ENCODE data around the gene MAEL. TPM values are rescaled to one million over a fixed set of nuclear protein-coding genes. Genes with fewer than 3 reads are reported as not detected.

MAEL gene
- total and polyA plus RNA-seq, 2 donors (not counting 1 experiment from before 2014, with no cell fraction given) = 0.04 TPM; not detected in 1

DNA sequence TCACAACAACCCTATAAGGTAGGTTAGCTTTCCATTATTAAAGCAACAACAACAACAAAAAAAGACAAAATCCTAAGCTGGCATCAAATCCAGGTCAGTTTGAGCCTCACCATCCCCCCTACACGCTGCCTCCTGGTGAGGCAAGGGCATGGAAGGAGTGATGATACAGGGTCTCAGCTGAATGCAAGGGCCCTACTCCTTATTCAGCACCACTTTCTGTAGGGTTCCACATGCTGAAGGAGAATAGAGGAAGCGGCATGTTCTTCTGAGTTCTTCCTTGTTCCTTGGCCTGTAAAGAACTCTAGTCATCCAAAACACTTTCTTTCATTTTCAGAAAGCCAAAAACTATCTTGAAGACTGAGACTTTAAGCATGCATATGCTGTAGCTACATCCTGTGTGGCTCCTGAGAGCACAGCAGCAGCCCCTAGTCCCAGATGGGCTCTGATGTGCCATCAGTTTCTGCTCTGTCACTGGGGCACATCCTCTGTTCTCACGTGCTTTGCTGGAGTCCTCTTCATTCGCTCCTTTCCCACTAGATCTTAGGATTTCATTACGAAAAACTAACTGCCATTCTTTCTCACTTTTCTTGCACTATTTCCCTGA is 19.9 kb upstream of the MAEL start:
- ChIA-PET CTCF (no interaction called here), POLR2A (no interaction called here)
- WGBS (ENCODE audit: insufficient coverage) = 61% methylated on average over 4 of the region's 5 CpGs
- peaks cover 7 to 9% of the 10 kb centered on the region in 2 donors for H3K4me1 ChIP-seq (ENCODE audit: control insufficient read depth in 2 of 2, insufficient read depth in 2 of 2, low read length in 2 of 2)
- H2AFZ ChIP-seq (ENCODE audit: insufficient read depth, low read depth, low read length, poor library complexity, severe bottlenecking) = no peak overlapping the region
- H3K9ac ChIP-seq (ENCODE audit: low read length) = no peak overlapping the region
- H3K9me3 Mint-ChIP-seq (ENCODE audit: insufficient read depth) = no peaks in the 10 kb centered on the region
- H4K20me1 ChIP-seq (ENCODE audit: control insufficient read depth, insufficient read depth, low read length, poor library complexity, severe bottlenecking) = no peaks in the 10 kb centered on the region
- DNase-seq (peak; percentile 20), ATAC-seq (ENCODE audit: low read depth) (no peak)
- peaks cover 8% of the 10 kb centered on the region for H3K4me1 Mint-ChIP-seq
- H3K27ac ChIP-seq (ENCODE audit: low read length in 2 of 2) = no peak overlapping the region
- TF ChIP-seq, protein P1, sequence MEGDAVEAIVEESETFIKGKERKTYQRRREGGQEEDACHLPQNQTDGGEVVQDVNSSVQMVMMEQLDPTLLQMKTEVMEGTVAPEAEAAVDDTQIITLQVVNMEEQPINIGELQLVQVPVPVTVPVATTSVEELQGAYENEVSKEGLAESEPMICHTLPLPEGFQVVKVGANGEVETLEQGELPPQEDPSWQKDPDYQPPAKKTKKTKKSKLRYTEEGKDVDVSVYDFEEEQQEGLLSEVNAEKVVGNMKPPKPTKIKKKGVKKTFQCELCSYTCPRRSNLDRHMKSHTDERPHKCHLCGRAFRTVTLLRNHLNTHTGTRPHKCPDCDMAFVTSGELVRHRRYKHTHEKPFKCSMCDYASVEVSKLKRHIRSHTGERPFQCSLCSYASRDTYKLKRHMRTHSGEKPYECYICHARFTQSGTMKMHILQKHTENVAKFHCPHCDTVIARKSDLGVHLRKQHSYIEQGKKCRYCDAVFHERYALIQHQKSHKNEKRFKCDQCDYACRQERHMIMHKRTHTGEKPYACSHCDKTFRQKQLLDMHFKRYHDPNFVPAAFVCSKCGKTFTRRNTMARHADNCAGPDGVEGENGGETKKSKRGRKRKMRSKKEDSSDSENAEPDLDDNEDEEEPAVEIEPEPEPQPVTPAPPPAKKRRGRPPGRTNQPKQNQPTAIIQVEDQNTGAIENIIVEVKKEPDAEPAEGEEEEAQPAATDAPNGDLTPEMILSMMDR (IDR thresholded peaks at IDR 0.05) = no peak
- TF ChIP-seq EZH2 (IDR thresholded peaks at IDR 0.05; ENCODE audit: borderline replicate concordance, insufficient read depth, low read depth, low read length, poor library complexity, severe bottlenecking) = no peak
- intact Hi-C loops (cut with micrococcal nuclease) = loop anchor here (5.0 kb wide), 1 partner anchor 47 kb away; no protein-coding TSS in a partner anchor
- H3K27me3 ChIP-seq (replicated peaks in 1 of 4; ENCODE audit: control extremely low read depth in 1 of 4, control insufficient read depth in 3 of 4, insufficient read depth in 4 of 4, low read length in 3 of 4) = peaks cover 0 to 42% (median 27%) of the 10 kb centered on the region in 4 experiments
- no peaks in the 10 kb centered on the region for H3K79me2 ChIP-seq (ENCODE audit: control insufficient read depth, insufficient read depth, low read length)
- H3K4me3 ChIP-seq (ENCODE audit: control extremely low read depth in 1 of 5, extremely low read depth in 1 of 5, insufficient read depth in 1 of 5, low read depth in 2 of 5, low read length in 4 of 5) = no peak overlapping the region
- H3K27ac Mint-ChIP-seq = no peak overlapping the region
- no peaks in the 10 kb centered on the region for H3K36me3 ChIP-seq (replicated peaks in 1 of 2; ENCODE audit: control extremely low read depth in 1 of 2, control insufficient read depth in 1 of 2, extremely low read depth in 1 of 2, insufficient read depth in 2 of 2, low read length in 1 of 2)
- H3K4me3 Mint-ChIP-seq = no peak overlapping the region
- no peaks in the 10 kb centered on the region for H3K9me3 ChIP-seq (ENCODE audit: control extremely low read depth in 1 of 3, control insufficient read depth in 2 of 3, insufficient read depth in 1 of 3, low read length in 2 of 3)
- H3K4me2 ChIP-seq (replicated peaks; ENCODE audit: low read depth, low read length, poor library complexity, severe bottlenecking) = no peak overlapping the region
- H3K27me3 Mint-ChIP-seq = peaks cover 44% of the 10 kb centered on the region

DNA sequence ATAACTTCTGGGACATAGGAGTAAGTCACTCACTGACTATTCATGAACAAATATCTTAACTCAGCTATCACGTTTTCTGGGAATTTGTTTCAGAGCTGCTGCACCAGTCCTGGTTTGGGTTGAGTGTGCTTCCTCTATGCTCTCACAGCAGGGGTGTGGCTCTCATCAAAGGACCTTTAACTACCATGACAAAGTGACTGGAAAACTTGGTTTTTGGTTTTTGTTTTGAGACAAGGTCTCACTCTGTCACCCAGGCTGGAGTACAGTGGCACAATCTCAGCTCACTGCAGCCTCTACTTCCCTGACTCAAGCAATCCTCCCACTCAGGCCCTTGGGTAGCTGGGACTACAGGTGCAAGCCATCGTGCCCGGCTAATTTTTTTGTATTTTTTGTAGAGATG is 17.8 kb upstream of the MAEL start:
- intact Hi-C loops (cut with micrococcal nuclease) = no loop called here
- H3K4me1 Mint-ChIP-seq = peaks cover 20% of the 10 kb centered on the region
- no peak overlapping the region for H3K27ac Mint-ChIP-seq

More for the DNA sequence above, 17.8 kb upstream of the MAEL start:
- no peaks in the 10 kb centered on the region for H4K20me1 ChIP-seq (ENCODE audit: control insufficient read depth, insufficient read depth, low read length, poor library complexity, severe bottlenecking)
- no peaks in the 10 kb centered on the region for H3K79me2 ChIP-seq (ENCODE audit: control insufficient read depth, insufficient read depth, low read length)
- H3K27me3 Mint-ChIP-seq = peaks cover 50% of the 10 kb centered on the region
- H3K9me3 ChIP-seq (ENCODE audit: control extremely low read depth in 1 of 3, control insufficient read depth in 2 of 3, insufficient read depth in 1 of 3, low read length in 2 of 3) = no peaks in the 10 kb centered on the region
- no peak for ATAC-seq (ENCODE audit: low read depth)
- no peak overlapping the region for H2AFZ ChIP-seq (ENCODE audit: insufficient read depth, low read depth, low read length, poor library complexity, severe bottlenecking)
- WGBS (ENCODE audit: insufficient coverage) = no CpG with 5 or more reads among the region's 3 CpGs
- H3K9ac ChIP-seq (ENCODE audit: low read length) = no peak overlapping the region
- H3K27me3 ChIP-seq (replicated peaks in 1 of 4; ENCODE audit: control extremely low read depth in 1 of 4, control insufficient read depth in 3 of 4, insufficient read depth in 4 of 4, low read length in 3 of 4) = peaks cover 0 to 52% (median 34%) of the 10 kb centered on the region in 4 experiments
- ChIA-PET POLR2A (no interaction called here), CTCF (interaction anchor here (0.9 kb wide), 1 partner anchor 9 kb away, joined by 3 read pairs; no protein-coding TSS in a partner anchor)
- no peak overlapping the region for H3K27ac ChIP-seq (ENCODE audit: low read length in 2 of 2)
- no peaks in the 10 kb centered on the region for H3K36me3 ChIP-seq (replicated peaks in 1 of 2; ENCODE audit: control extremely low read depth in 1 of 2, control insufficient read depth in 1 of 2, extremely low read depth in 1 of 2, insufficient read depth in 2 of 2, low read length in 1 of 2)
- TF ChIP-seq, protein P1 (IDR thresholded peaks at IDR 0.05) = no peak
- TF ChIP-seq EZH2 (IDR thresholded peaks at IDR 0.05; ENCODE audit: borderline replicate concordance, insufficient read depth, low read depth, low read length, poor library complexity, severe bottlenecking) = no peak
- H3K4me3 Mint-ChIP-seq = no peak overlapping the region
- H3K4me2 ChIP-seq (replicated peaks; ENCODE audit: low read depth, low read length, poor library complexity, severe bottlenecking) = no peak overlapping the region
- H3K9me3 Mint-ChIP-seq (ENCODE audit: insufficient read depth) = no peaks in the 10 kb centered on the region
- H3K4me3 ChIP-seq (ENCODE audit: control extremely low read depth in 1 of 5, extremely low read depth in 1 of 5, insufficient read depth in 1 of 5, low read depth in 2 of 5, low read length in 4 of 5) = no peak overlapping the region
- peaks cover 18 to 21% of the 10 kb centered on the region in 2 donors for H3K4me1 ChIP-seq (ENCODE audit: control insufficient read depth in 2 of 2, insufficient read depth in 2 of 2, low read length in 2 of 2)
- no peak for DNase-seq

Data from B cell (primary cell).